ELF-1 (cell line): ENCODE results near the gene SGTB.

Experiments used
- DNase-seq: peaks from one replicate; pipeline ENCODE4 v3.0.0-alpha.2; 2016; ENCODE audit warnings: low read depth, low spot score

The SGTB gene, protein sequence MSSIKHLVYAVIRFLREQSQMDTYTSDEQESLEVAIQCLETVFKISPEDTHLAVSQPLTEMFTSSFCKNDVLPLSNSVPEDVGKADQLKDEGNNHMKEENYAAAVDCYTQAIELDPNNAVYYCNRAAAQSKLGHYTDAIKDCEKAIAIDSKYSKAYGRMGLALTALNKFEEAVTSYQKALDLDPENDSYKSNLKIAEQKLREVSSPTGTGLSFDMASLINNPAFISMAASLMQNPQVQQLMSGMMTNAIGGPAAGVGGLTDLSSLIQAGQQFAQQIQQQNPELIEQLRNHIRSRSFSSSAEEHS

DNA sequence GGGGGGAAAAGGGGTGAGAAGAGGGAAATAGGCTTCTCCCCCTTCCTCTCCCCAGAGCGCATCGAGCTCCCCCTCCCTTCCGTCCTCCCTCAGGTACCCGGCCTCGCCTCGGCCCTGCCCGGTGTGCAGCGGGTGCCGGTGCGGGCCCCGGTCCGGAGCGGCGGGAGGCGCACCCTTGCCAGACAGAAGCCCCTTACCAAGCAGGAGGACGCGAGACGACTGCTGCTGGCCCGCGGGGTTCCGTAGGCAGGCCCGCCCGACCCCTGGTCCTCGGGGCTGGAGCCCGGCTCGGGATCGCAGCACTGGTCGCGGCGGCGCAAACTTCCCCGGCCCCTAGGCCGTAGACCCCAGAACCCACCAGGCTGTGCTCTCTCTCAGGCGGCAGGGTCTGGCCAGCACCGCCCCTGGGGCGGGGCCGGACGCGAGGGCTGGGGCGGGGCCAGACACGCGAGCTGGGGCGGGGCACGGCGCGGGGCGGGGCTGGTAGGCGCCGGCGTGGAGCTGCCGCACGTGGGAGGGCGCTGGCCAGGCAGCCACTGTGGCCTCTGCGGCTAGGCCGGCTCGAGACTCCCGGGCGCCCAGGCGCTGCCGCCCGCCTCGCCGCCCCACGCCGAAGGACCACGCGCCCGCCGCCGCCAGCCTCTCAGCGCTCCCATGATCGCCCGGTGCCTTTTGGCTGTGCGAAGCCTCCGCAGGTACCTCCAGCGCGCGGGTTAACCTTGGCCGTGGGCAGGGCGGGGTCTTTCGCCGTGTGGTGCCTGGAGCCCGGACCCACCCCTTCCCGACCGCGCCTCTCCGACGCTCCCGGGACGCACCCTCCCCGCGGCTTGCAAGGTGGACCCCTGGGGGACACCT lies at the start of gene SGTB, which contains the start of gene NLN:
Gene SGTB, minus strand, starts transcription at position 390 of the 855 bp plus-strand sequence. CDS start 1,302 bp downstream, outside the sequence.
Gene NLN, plus strand, starts transcription at position 486 of the 855 bp plus-strand sequence. Its CDS starts 169 bp downstream, at position 655.
- DNase-seq: peak; percentile 82

DNA sequence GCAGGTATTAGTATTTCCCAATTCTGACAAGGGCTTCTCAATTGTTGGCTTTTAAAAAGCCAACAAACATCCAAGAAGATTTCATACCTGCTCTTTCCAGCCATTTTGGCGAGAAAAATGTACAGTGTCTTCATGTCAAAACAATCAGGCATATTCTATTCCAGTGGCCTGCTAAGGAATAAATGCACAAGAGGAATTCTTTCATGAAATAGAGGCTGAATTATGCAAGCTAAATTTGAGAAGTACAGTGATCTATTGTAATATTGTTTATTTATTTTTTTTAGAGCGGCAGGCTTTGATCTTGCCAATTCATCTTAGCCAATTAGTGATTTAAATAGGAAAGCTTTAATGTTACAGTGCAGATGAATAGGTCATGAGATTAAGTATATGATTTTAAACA lies 49.4 kb upstream of the SGTB start:
- no peak for DNase-seq

DNA sequence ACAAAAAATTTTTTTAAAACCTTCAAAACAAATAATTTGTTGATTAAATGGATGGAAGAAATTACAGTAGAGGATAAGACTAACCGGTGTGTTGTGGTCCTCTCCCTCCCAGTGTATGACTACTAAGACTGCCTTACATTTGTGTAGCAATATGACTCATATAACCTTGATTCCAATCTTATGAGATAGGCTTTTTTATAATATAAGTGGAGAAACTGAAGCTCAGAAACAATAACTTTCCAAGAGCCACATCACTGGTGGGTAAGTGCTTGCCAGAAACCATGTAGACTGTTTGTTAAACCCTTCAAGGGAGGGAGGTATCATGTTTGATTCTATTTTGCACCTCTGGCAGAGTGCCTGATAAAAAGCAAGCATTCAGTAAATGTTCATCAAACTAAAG lies 47.6 kb upstream of the SGTB start:
- DNase-seq: no peak

DNA sequence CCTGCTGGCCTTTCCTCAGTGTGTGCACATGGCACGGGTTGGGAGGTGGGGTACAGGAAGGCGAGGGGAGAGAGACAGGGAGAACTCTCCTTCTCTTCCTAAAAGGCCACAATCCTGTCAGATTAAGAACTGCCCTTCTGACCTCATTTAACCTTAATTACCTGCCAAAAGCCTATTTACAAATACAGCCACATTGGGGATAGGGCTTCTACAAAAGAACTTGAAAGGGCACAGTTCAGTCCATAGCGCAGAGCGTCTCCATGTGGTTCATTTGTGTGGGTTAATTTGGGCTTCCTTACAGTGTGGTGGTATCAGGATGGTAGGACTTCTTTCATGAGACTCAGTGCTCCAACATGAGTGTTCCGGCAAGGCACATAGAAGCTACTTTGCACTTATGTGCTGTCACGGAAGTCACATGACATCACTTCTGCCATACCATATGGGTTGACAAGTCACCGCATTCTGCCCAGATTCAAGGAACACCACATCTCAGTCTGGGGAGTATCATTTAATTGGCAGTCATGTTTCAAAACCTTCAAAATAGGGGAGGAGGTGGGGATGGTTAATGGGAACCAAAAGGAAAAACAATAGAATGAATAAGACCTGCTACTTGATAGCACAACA lies 46.9 kb upstream of the SGTB start:
- DNase-seq: no peak

DNA sequence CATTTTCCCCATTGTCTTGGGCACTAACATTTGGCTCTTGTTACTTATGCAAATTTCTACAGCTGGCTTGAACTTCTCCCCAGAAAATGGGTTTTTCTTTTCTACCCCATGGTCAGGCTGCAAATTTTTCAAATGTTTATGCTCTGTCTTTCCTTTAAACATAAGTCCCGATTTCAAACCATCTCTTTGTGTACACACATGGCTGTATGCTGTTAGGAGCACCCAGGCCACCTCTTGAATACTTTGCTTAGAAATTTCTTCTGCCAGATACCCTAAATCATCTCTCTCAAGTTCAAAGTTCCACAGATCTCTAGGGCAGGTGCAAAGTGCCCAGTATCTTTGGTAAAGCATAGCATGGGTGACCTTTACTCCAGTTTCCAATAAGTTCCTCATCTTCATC lies 45.7 kb upstream of the SGTB start:
- DNase-seq: no peak

DNA sequence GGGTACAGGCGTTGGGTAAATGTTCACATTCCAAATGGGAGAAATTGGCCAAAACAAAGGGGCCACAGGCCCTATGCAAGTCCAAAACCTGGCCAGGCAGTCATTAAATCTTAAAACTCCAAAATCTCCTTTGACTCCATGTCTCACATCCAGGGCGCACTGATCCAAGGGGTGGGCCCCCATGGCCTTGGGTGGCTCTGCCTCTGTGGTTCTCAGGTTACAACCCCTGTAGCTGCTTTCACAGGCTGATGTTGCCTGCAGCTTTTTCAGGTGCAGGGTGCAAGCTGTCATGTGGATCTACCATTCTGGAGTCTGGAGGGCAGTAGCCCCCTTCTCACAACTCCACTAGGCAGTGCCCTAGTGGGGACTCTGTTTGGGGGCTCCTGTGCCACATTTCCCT lies 44.9 kb upstream of the SGTB start:
- no peak for DNase-seq

DNA sequence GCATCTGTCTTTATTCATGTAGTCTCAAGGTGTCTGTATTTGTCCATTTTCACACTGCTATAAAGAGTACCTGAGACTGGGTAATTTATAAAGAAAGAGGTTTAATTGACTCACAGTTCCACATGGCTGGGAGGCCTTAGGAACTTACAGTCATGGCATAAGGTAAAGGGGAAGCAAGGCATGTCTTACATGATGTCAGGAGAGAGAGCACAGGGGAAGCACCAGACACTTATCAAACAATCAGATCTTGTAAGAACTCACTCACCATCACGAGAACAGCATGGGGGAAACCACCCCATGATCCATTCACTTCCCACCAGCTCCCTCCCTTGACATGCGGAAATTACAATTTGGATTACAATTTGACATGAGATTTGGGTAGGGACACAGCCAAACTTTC lies 44.3 kb upstream of the SGTB start:
- DNase-seq: no peak

DNA sequence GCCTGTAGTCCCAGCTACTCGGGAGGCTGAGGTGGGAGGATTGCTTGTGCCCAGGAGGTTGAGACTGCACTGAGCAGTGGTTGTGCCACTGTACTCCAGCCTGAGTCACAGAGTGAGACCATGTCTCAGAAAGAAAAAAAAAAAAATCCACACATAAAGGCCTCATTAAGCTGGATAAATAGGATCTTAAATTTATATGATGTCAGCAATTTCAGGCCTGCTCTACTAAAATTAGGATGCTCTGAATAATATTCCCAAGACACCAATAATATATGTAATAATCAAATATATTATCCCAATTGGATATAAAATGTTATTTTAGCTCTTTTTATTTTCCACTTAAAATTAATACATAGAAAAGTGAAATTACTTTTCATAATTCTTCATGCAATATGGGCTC lies 43.7 kb upstream of the SGTB start:
- no peak for DNase-seq

DNA sequence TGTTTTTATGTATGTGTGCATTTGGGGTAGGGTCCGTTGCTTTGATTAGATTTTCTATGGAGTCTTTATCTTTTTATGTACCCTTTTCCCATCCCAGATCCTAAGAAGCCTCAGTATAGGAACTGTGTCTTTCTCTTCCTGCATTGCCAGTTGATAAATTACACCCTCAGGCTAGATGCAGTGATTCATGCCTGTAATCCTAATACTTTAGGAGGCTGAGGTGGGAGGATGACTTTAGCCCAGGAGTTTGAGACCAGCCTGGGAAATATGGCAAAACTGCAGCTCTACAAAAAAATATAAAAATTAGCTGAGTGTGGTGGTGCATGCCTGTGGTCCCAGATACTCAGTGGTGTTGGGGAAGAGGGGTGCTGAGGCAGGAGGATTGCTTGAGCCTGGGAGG lies 40.3 kb upstream of the SGTB start:
- no peak for DNase-seq

DNA sequence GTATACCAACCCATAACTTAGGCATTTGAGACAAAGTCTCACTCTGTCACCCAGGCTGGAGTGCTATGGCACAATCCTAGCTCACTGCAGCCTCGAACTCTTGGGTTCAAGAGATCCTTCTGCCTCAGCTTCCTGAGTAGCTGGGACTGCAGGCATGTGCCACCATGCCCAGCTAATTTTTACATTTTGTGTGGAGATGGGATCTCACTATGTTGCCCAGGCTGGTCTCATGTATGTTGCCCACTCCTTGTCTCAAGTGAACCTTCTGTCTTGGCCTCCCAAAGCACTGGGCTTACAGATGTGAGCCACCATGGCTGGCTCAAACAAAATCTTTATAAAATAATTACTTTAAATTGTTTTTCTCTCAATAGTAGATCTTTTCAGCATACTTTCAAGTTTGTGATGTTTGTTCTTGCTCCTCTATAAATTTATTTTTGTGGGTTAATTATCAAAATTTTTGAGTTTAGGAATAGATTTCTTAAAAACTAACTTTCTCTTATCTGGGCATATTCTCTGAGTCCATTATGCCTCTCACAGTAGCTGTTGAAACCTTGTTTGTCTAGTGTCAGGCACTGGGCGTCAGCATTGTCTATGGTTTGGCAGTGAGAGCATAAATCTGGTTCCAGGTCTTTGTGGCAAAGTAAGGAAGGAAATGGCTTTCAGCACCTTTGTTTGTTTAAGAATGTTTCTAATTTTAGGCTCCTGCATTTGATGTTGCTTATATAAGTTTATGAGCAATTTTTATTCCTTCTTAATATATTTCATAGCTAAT lies 38.8 kb upstream of the SGTB start:
- no peak for DNase-seq

DNA sequence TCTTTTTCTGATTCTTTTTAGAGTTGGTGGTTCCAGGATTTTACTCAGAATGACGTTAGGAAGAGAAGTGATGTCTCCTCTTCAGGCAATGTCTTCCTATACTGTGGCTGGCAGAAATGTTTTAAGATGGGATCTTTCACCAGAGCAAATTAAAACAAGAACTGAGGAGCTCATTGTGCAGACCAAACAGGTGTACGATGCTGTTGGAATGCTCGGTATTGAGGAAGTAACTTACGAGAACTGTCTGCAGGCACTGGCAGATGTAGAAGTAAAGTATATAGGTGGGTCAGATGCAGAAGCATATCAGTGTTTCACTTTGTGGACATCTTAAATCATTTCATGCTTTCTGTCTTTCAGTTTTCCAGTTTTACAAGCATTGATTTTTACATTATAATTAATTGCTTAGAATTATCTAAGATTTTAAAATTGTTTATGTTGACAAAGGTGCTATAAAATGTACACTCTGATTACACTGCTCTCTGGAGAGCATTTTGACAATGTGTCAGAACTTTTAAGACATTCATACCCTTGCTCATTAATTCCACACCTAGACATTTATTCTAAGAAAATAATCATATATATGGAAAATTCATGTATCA lies 36.7 kb upstream of the SGTB start:
- DNase-seq: no peak

DNA sequence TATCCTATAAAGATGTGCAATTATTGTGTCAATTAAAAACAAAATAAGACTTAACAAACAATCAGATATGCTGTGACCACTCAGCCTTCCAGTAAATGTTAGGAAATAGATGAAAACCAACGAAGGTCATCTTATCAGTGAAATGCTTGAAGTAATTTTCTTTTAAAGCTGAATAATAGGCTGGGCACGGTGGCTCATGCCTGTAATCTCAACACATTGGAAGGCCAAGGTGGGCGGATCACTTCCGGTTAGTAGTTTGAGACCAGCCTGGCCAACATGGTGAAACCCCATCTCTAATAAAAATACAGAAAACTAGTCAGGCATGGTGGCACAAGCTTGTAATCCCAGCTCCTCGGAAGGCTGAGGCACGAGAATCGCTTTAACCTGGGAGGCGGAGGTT lies 31.3 kb upstream of the SGTB start:
- DNase-seq: no peak

DNA sequence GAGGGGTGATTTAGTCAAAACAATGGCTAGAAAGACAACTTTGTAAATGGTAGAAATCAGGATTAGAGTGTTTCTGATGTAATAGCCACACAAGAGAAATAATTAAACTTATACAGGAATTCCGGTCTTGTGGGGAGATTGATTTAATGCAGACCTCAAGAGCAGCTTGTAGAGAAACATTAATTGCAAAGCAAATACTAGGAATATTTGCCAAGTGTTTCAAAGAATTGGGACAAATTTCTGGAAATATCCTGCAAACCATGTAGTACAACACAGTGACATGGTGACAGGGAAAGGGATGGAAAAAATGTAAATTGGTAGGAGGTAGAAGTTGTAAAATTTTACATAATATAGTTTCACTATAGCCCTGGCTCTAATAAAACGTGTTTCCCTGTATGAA lies 29.0 kb upstream of the SGTB start:
- no peak for DNase-seq

DNA sequence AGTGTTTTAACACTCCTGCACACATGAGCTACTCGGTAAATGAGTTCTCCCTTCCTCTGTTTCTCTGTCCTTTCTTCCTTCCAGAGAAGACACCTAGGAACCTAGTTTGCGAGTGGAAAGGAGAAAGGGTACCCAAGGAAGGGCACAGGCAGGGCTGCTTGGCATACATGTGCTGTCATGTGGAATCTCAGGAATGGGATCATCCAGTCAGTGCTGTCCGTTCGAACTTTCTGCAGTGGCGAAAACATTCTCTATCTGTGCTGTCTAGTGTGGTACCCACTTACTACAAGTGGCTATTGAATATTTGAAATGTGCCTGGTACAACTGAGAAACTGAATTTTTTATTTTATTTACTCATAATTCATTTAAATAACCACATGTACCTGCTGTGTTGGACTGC lies 28.0 kb upstream of the SGTB start:
- DNase-seq: no peak

DNA sequence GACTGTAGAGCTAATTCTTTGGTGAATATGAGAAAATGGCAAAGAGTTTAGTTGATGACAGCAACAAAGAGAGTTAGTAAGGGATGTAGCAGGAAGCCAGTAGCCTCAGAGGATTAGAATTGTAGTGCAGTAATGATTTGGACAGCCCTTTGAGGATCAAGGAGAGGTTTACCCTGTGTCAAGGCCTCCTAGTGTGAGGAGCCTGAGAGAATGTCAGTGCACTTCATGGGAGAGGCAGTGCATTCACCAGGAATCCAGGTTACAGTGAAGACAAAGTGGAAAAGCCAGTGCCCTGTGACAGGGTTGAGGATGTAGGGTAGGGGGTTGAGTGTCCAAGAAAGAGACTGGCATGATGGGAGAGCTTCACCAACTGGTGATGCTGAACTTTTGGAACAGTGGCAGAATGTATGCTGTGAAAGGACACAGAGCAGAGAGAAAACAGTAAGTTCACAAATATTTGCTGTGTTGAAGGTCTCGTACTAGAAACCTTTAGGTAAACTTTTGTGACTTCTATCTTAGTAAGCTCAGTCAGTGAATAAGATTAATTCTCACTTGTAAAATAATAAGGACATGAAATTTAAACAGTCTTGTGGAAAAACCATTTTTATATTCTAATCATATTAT lies 27.4 kb upstream of the SGTB start:
- DNase-seq: no peak

DNA sequence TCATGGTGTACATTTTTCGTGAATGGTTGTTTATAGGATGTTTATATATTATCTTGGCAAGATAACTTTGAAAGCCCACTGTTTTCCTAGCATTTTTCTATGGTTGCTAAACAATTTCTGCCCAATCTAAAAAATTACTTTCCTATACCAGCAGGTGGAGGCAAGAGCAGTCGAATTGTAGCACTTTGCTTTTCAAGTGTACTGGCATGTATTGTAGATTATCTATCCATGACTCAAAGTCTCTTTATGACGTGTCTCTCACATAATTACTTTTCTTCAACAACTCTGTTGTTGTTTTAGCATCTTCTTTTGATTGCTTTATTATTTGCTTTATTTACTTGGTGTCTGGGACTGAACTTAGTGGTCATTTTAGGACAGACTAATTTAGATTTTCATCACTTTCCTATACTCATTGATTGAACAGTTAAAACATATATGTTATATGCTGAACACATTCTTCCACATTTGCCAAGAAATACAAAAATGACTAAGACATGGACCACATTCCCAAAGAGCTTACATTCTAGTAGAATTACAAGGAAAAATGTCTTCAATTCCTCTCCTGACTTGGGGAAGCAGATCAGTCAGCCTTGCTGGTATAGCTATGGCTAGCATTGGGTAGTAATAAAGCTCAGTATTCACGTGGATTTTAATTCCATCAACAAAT lies 20.8 kb upstream of the SGTB start:
- no peak for DNase-seq

DNA sequence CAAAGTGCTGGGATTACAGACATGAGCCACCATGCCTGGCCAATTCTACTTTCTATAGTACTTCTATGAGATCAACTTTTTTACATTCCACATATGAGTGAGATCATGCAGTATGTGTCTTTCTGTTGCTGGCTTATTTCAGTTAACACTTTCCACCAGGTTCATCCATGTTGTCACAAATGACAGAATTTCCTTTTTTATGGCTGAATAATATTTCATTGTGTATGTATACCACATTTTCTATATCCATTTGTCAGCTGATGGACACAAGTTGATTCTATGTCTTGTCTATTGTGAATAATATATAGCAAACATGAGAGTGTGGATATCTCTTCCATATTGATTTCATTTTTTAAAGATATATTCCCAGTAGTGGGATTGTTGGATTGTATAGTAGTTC lies 17.3 kb upstream of the SGTB start:
- no peak for DNase-seq

DNA sequence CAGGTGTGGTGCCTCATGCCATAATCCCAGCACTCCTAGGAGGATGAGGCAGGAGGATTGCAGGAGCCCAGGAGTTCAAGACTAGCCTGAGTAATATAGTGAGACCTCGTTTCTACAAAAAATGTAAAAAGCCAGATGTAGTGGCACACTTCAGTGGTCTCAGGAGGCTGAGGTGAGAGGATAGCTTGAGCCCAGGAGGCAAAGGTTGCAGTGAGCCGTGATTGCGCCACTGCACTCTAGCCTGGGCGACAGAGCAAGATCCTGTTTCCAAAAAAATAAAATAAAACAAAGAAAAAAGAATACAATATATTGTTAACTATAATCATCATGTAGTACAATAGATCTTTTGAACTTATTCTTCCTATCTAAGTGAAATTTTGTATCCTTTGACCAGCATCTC lies 16.4 kb upstream of the SGTB start:
- no peak for DNase-seq

DNA sequence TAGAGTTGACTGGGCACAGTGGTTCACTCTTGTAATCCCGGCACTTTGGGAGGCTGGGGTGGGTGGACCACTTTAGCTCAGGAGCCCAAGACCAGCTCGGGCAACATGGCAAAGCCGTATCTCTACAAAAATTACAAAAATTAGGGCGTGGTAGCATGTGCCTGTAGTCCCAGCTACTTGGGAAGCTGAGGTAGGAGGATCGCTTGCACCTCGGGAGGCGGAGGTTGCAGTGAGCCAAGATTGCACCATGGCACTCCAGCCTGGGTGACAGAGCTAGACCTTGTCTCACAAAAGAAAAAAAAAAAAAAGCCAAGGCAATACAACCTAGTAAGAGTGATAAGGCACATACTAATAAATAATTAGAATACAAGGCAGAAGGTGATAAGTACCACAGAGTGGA lies 15.9 kb upstream of the SGTB start:
- no peak for DNase-seq

DNA sequence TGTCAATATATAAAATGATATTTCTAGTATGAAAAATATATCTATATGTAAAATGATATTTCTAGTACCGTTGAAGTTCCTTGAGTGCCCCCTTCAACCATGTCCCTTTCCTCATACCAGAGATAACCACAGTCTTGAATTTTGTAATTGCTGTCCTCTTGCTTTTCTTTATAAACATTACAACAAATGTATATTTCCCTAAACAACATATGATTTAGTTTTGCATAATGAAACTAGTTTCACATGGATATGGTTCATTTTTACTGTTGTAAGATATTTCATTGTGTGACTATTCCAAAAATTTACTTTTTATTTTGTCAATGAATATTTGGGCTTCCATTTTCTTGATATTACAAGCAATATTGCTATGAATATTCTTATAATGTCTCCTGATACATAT lies 14.1 kb upstream of the SGTB start:
- DNase-seq: no peak
